Ovary (tissue), 9 donors: ENCODE data around the gene L3MBTL2. TPM values are rescaled to one million over a fixed set of nuclear protein-coding genes. Genes with fewer than 3 reads are reported as not detected.

ENCODE experiments used
- DNase-seq, 5 donors: peaks; one replicate each; pipeline ENCODE4 v3.0.0-alpha.2; 2019 to 2020
- H3K27ac ChIP-seq, 2 donors: fragments of 200-600 bp; one replicate each; pipeline versions ENCODE4 v1.5.1 to v1.8.0; 2019 to 2022
- H3K27me3 ChIP-seq: fragments of 200-600 bp; one replicate; pipeline ENCODE4 v1.8.0; 2022
- H3K36me3 ChIP-seq: fragments of 200-600 bp; sonication (generic); one replicate; pipeline ENCODE4 v1.5.1; 2019
- H3K4me1 ChIP-seq: one replicate; pipeline ENCODE4 v1.8.1; 2013; ENCODE audit warnings: mild to moderate bottlenecking, moderate library complexity; ENCODE audit not compliant: insufficient read depth
- H3K4me3 ChIP-seq: fragments of 200-600 bp; sonication (generic); one replicate; pipeline ENCODE4 v1.5.1; 2017
- H3K9me3 ChIP-seq, 2 donors: fragments of 200-600 bp in 1 of 2; sonication (generic) in 1 of 2; one replicate each; pipeline versions ENCODE4 v1.5.1 to v1.8.1; 2013 to 2019; ENCODE audit warnings: mild to moderate bottlenecking in 1 of 2, moderate library complexity in 1 of 2
- EP300 ChIP-seq: sonication (generic); formaldehyde crosslinking; IDR thresholded peaks from one replicate; pipeline ENCODE4 v1.6.1; 2017; ENCODE audit warnings: antibody characterized with exemption
- POLR2A ChIP-seq: fragments of 450-650 bp; IDR thresholded peaks from one replicate; pipeline ENCODE4 v1.6.1; 2017; ENCODE audit warnings: antibody characterized with exemption, mild to moderate bottlenecking, moderate library complexity
- WGBS, 3 donors: extraction: QIAGEN DNeasy Blood & Tissue Kit in 1 of 3; methylation state at CpG; one replicate each; pipeline versions ENCODE4 v1.1.5 to v1.1.7; 2013 to 2017; 5-methylcytosine and 5-hydroxymethylcytosine counted together
- intact Hi-C, 4 donors: fragments of 100-400 bp; cut with DNase I; formaldehyde crosslinking; loops; one replicate each; pipeline versions ENCODE4 v1.11.0 to v1.15.1; 2022 to 2023
- polyA plus RNA-seq, 2 donors: library from polyadenylated mRNA; stranded (reverse); fragments of 200-250 nt in 1 of 2; fragments of 350-450 nt in 1 of 2; fragmentation: Illumina TruSeq in 1 of 2; extraction: RNeasy Lipid Tissue Mini Kit (QIAGEN cat#74804) in 1 of 2; gene quantifications; one replicate each; pipeline ENCODE4 v1.2.3, GENCODE V29; 2013 to 2014
- total RNA-seq, 7 donors: library from RNA; depleted of rRNA in 2 of 7; stranded (reverse); fragments of >200 nt in 2 of 7; fragmentation: NEBNext Ultra II Directional in 3 of 7; extraction: Animal tissue kit (Norgen Biotek cat#: 25700) in 3 of 7; gene quantifications; one replicate each; pipeline versions ENCODE4 v1.1.0 to v1.2.4, GENCODE V29; 2016 to 2023
- TF ChIP-seq, protein P1 (sequence below), 3 donors: fragments of 450-650 bp in 2 of 3; fragments of 200-600 bp in 1 of 3; IDR thresholded peaks; one replicate each; pipeline versions ENCODE4 v1.5.1 to v1.8.0; 2016 to 2022; ENCODE audit warnings: antibody characterized with exemption in 3 of 3, mild to moderate bottlenecking in 1 of 3
- donor health status: DM: no; HTN: no; CAD: no; lungs with moderate emphysema.
- donor health status: DM: no; HTN: no; CAD: no.
- donor health status: Bipolar disorder and iron deficiency.
- donor health status: DM: yes; HTN: yes; CAD: no.
- donor health status: DM: no; HTN: no; CAD: no.
- donor health status: DM: yes; HTN: yes; CAD: no.

L3MBTL2 gene
- total and polyA plus RNA-seq, 9 donors: 8.9 to 32.1 (median 25.3) TPM

DNA sequence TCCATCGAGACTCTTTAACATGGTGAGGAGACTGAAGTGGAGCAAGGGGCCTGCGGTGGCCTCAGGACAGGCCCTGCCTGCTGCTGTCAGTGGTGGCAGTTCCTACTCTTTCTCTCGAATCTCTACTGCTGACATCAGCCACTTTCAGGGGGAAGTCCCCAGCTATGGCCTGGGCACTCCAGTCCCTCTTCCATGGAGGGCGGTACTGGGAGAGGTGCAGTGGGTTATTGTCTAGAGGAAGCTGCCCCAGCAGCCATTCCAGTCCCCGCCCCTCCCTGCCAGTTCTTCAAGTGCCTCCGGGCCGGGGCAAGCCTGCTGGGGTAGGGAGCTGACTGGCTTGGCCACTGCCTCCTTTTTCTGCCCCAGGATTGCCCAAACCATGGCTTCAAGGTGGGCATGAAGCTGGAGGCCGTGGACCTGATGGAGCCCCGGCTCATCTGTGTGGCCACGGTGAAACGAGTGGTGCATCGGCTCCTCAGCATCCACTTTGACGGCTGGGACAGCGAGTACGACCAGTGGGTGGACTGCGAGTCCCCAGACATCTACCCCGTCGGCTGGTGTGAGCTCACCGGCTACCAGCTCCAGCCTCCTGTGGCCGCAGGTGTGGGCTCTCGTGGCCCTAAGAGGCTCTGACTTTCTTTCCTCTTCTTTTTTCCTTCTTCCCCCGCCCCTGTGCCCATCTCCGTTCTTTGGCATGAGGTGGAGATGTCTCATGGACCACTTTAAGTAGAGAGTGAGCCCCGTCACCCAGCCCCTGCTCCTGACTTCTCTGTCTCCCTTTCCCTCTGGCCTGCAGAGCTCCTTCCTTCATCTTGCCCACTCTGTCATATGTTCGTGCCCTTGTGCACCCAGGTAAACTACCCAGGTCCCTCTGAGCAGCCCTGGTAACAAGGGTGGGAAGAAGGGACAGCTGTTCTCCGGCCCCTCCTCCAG is 21.9 kb downstream of the L3MBTL2 start:
- intact Hi-C loops: no loop called here
- no peaks in the 10 kb centered on the region for H3K36me3 ChIP-seq
- TF ChIP-seq, protein P1, sequence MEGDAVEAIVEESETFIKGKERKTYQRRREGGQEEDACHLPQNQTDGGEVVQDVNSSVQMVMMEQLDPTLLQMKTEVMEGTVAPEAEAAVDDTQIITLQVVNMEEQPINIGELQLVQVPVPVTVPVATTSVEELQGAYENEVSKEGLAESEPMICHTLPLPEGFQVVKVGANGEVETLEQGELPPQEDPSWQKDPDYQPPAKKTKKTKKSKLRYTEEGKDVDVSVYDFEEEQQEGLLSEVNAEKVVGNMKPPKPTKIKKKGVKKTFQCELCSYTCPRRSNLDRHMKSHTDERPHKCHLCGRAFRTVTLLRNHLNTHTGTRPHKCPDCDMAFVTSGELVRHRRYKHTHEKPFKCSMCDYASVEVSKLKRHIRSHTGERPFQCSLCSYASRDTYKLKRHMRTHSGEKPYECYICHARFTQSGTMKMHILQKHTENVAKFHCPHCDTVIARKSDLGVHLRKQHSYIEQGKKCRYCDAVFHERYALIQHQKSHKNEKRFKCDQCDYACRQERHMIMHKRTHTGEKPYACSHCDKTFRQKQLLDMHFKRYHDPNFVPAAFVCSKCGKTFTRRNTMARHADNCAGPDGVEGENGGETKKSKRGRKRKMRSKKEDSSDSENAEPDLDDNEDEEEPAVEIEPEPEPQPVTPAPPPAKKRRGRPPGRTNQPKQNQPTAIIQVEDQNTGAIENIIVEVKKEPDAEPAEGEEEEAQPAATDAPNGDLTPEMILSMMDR (IDR thresholded peaks at IDR 0.05): no peak
- TF ChIP-seq POLR2A (no peak), EP300 (no peak)
- no peaks in the 10 kb centered on the region for H3K9me3 ChIP-seq
- H3K27me3 ChIP-seq: no peaks in the 10 kb centered on the region
- WGBS, 3 donors: 91 to 93% (median 91%) methylated on average over 26 of the region's 26 CpGs
- DNase-seq: no peak
- H3K4me1 ChIP-seq: no peaks in the 10 kb centered on the region
- no peak overlapping the region for H3K4me3 ChIP-seq
- no peak overlapping the region for H3K27ac ChIP-seq

DNA sequence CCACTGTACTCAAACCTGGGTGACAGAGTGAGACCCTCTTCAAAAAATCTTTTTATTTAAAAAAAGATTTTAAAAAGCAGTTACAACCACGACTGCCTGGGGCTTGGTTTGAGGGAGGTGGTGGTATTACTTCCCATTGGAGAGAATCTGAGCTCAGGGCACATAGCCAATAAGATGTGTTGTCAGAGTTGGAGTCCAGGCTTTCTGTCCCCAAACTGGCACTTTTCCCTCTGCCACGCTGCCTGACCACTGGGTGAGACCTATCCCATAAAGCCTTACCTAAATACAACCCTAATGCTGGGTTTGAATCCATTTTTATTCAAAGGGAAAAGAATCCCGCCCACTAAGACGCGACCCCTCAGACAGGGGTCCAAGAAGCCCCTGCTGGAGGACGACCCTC is 24.1 kb downstream of the L3MBTL2 start:
- no peak for TF ChIP-seq EP300
- no peak for TF ChIP-seq POLR2A
- Histone ChIP-seq H3K36me3 (no peaks in the 10 kb centered on the region), H3K27me3 (no peaks in the 10 kb centered on the region), H3K4me1 (peaks cover 4% of the 10 kb centered on the region), H3K27ac (no peak overlapping the region), H3K9me3 (no peaks in the 10 kb centered on the region), H3K4me3 (no peak overlapping the region)
- 85 to 91% (median 90%) methylated on average over 6 of the region's 6 CpGs for WGBS, 3 donors
- intact Hi-C loops: no loop called here
- no peak for DNase-seq

DNA sequence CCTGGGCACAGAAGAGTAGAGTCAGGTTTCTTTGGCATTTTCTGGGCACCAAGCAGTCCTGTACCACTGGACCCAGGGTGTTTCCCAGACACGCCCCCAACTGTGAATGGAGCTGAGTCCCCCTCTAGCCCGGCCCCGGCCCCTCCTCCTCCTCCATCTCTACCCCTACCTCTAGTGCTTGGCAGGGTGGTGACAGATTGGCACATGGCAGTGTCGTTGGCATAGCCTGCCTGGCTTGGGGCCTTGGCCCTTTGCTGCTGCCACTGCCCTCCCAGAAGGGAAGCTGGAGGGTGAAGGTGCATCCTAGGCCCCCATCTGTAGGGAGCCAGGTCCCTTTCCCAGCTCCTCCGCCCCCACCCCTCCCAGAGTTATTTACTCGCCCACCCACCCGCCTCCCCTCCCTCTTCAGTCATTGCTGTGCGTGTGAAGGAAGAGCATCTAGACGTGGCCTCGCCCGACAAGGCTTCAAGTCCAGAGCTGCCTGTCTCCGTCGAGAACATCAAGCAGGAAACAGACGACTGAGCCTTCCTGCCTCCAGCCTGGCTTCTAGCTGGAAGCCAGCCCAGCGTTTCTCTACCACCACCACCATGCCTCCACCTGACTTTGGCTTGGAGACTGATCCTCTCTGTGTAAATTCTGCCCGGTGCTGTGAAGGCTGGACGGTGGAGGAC is 24.8 kb downstream of the L3MBTL2 start:
- H3K4me1 ChIP-seq: peaks cover 4% of the 10 kb centered on the region
- no peaks in the 10 kb centered on the region for H3K36me3 ChIP-seq
- TF ChIP-seq, protein P1 (IDR thresholded peaks at IDR 0.05): no peak
- TF ChIP-seq EP300: no peak
- TF ChIP-seq POLR2A: no peak
- no peak overlapping the region for H3K4me3 ChIP-seq
- H3K27ac ChIP-seq: no peak overlapping the region
- H3K27me3 ChIP-seq: no peaks in the 10 kb centered on the region
- WGBS, 3 donors: 75 to 79% (median 76%) methylated on average over 17 of the region's 17 CpGs
- no peaks in the 10 kb centered on the region for H3K9me3 ChIP-seq
- DNase-seq: no peak
- intact Hi-C loops: no loop called here

DNA sequence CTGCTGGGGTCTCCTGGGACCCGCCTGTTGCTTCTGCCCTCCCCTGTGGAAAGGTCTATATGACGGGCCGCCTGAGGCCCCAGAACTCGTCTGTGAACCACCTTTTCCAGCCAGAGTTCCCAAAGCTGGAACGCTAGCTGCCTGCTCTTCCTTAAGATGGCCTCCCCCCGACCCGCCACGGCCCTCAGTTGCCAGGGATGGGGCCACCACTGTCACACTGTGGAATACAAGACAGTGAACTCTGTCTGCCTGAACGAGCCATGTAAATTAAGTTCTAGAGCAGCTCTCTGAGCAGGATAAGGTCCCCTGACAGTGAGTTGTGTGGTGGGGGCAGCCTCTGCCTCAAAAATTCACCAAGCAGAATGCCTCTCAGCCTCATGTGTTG is 25.3 kb downstream of the L3MBTL2 start:
- WGBS, 3 donors: 86 to 89% (median 87%) methylated on average over 9 of the region's 9 CpGs
- Histone ChIP-seq H3K4me1 (peaks cover 4% of the 10 kb centered on the region), H3K27ac (no peak overlapping the region), H3K9me3 (no peaks in the 10 kb centered on the region), H3K36me3 (no peaks in the 10 kb centered on the region), H3K4me3 (no peak overlapping the region), H3K27me3 (no peaks in the 10 kb centered on the region)
- TF ChIP-seq, protein P1 (IDR thresholded peaks at IDR 0.05): no peak
- TF ChIP-seq EP300: no peak
- DNase-seq: no peak
- intact Hi-C loops: no loop called here

DNA sequence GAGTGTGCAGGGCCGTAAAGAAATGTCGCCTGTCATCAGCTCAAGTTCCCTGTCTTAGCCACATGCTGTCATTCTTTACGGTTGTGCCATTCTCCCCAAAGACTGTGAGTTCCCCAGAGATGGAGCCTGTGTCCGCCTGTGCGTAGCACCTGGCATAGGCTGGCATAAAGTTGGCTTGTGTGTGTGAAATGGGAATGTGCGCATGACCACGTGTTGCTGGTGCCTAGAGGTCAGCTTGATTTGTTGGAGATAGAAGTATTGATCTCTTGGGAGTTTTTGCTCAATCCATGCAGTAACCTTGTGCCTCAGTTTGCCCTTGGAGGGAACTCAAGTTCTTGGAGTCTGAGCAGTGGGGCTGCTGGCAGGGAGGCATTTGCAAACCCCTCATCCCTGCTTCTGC is 26.3 kb downstream of the L3MBTL2 start:
- Histone ChIP-seq H3K4me3 (no peak overlapping the region), H3K4me1 (peaks cover 4% of the 10 kb centered on the region), H3K36me3 (no peaks in the 10 kb centered on the region), H3K27me3 (no peaks in the 10 kb centered on the region), H3K9me3 (no peaks in the 10 kb centered on the region), H3K27ac (no peak overlapping the region)
- no peak for DNase-seq
- WGBS, 3 donors: 79 to 85% (median 80%) methylated on average over 7 of the region's 7 CpGs
- intact Hi-C loops: no loop called here
- TF ChIP-seq POLR2A (no peak), EP300 (no peak)
- TF ChIP-seq, protein P1 (IDR thresholded peaks at IDR 0.05): no peak
